Osteoblast (primary cell): ENCODE results near the gene RPL9. TPM values are rescaled to one million over a fixed set of nuclear protein-coding genes. Genes with fewer than 3 reads are reported as not detected.
A peak's percentile ranks its signal among the peaks of the same experiment; 100 is the strongest.
"Not testable (repeated sequence)": the region's sequence is repeated elsewhere in the genome, so short reads cannot be mapped to it uniquely, and the experiment has no call there.

ENCODE experiments used
- DNase-seq: peaks from one replicate; pipeline ENCODE4 v3.0.0; 2011; ENCODE audit warnings: low spot score, mixed read lengths; ENCODE audit not compliant: insufficient read length; ENCODE audit errors: missing footprints
- H2AFZ ChIP-seq: 2 replicates; pipeline ENCODE4 v1.6.0; 2011; ENCODE audit warnings: mild to moderate bottlenecking, low read length
- H3K27ac ChIP-seq: 2 replicates; pipeline ENCODE4 v1.5.1; 2011; ENCODE audit warnings: mild to moderate bottlenecking, low read depth, low read length, moderate library complexity
- H3K27me3 ChIP-seq: 2 replicates; pipeline ENCODE4 v1.6.0; 2012; ENCODE audit warnings: mild to moderate bottlenecking, control low read depth, inconsistent platforms, low read length, moderate library complexity; ENCODE audit not compliant: insufficient read depth
- H3K36me3 ChIP-seq: 2 replicates; pipeline ENCODE4 v1.5.1; 2011; ENCODE audit warnings: mild to moderate bottlenecking, low read length, control low read depth, moderate library complexity; ENCODE audit not compliant: insufficient read depth
- H3K4me1 ChIP-seq: 2 replicates; pipeline ENCODE4 v1.5.1; 2011; ENCODE audit warnings: mild to moderate bottlenecking, low read length, control low read depth, moderate library complexity; ENCODE audit not compliant: insufficient read depth
- H3K4me2 ChIP-seq: 2 replicates; pipeline ENCODE4 v1.6.0; 2011; ENCODE audit warnings: mild to moderate bottlenecking, low read length; ENCODE audit not compliant: insufficient read depth
- H3K4me3 ChIP-seq: fragments of 200-600 bp; sonication (generic); 3 replicates; pipeline ENCODE4 v1.5.1; 2012; ENCODE audit warnings: mild to moderate bottlenecking, low read length, inconsistent platforms; ENCODE audit not compliant: insufficient read depth
- H3K79me2 ChIP-seq: 2 replicates; pipeline ENCODE4 v1.6.0; 2012; ENCODE audit warnings: mild to moderate bottlenecking, low read length, control low read depth, inconsistent platforms; ENCODE audit not compliant: insufficient read depth
- H3K9me3 ChIP-seq: 2 replicates; pipeline ENCODE4 v1.5.1; 2011; ENCODE audit warnings: low read depth, low read length, control low read depth
- H4K20me1 ChIP-seq: 2 replicates; pipeline ENCODE4 v1.6.0; 2012; ENCODE audit warnings: mild to moderate bottlenecking, low read length, control low read depth; ENCODE audit not compliant: insufficient read depth
- CTCF ChIP-seq: IDR thresholded peaks from 2 replicates; pipeline ENCODE4 v1.5.1; 2011; ENCODE audit warnings: mild to moderate bottlenecking, low read depth, low read length, moderate library complexity; ENCODE audit errors: extremely low read depth
- total RNA-seq: library from RNA; depleted of rRNA; stranded (reverse); fragments of >200 nt; gene quantifications from 2 replicates; pipeline ENCODE4 v1.2.3, GENCODE V29; 2012

RPL9 gene
- total RNA-seq, 1 donor: 1,561 TPM

- TF ChIP-seq CTCF: no peak
- no peaks in the 10 kb centered on the region for H4K20me1 ChIP-seq
- no peak for DNase-seq
- H3K79me2 ChIP-seq: no peaks in the 10 kb centered on the region
- H3K27me3 ChIP-seq: peaks cover 19% of the 10 kb centered on the region
- H3K9me3 ChIP-seq: no peaks in the 10 kb centered on the region
- H3K27ac ChIP-seq: no peak overlapping the region
- H3K4me1 ChIP-seq: no peaks in the 10 kb centered on the region
- no peaks in the 10 kb centered on the region for H3K36me3 ChIP-seq
- H3K4me2 ChIP-seq: no peak overlapping the region
- no peak overlapping the region for H2AFZ ChIP-seq
- no peak overlapping the region for H3K4me3 ChIP-seq
These were observed 24.7 kb downstream of the RPL9 start for GRCh38 chr4:39433878-39434492.

- Histone ChIP-seq H3K79me2 (no peaks in the 10 kb centered on the region), H4K20me1 (no peaks in the 10 kb centered on the region), H3K4me2 (no peak overlapping the region), H3K9me3 (no peaks in the 10 kb centered on the region), H3K4me1 (no peaks in the 10 kb centered on the region), H3K27ac (no peak overlapping the region), H3K4me3 (no peak overlapping the region), H3K27me3 (no peaks in the 10 kb centered on the region), H3K36me3 (no peaks in the 10 kb centered on the region), H2AFZ (no peak overlapping the region)
- TF ChIP-seq CTCF: no peak
- no peak for DNase-seq
These were observed 29.0 kb downstream of the RPL9 start for GRCh38 chr4:39429476-39430334.

GRCh38 chr4:39427520-39428114 lies 31.1 kb downstream of the RPL9 start:
- no peak for DNase-seq
- Histone ChIP-seq H3K36me3 (no peaks in the 10 kb centered on the region), H3K9me3 (no peaks in the 10 kb centered on the region), H3K27ac (no peak overlapping the region), H3K79me2 (no peaks in the 10 kb centered on the region), H3K4me1 (no peaks in the 10 kb centered on the region), H3K4me2 (peak overlapping the region; percentile 32), H3K27me3 (no peaks in the 10 kb centered on the region), H2AFZ (no peak overlapping the region), H4K20me1 (no peaks in the 10 kb centered on the region), H3K4me3 (no peak overlapping the region)
- no peak for TF ChIP-seq CTCF

- Histone ChIP-seq H3K27me3 (no peaks in the 10 kb centered on the region), H3K4me3 (no peak overlapping the region), H3K27ac (no peak overlapping the region), H4K20me1 (no peaks in the 10 kb centered on the region), H3K79me2 (no peaks in the 10 kb centered on the region), H3K4me2 (no peak overlapping the region), H3K36me3 (no peaks in the 10 kb centered on the region), H3K4me1 (no peaks in the 10 kb centered on the region), H3K9me3 (no peaks in the 10 kb centered on the region), H2AFZ (no peak overlapping the region)
- DNase-seq: no peak
- no peak for TF ChIP-seq CTCF
These were observed 32.0 kb downstream of the RPL9 start for GRCh38 chr4:39426728-39427127.

GRCh38 chr4:39425297-39425696 lies 33.4 kb downstream of the RPL9 start:
- not testable (repeated sequence) for H3K4me1 ChIP-seq, H3K27me3 ChIP-seq, H3K9me3 ChIP-seq, DNase-seq, H3K4me2 ChIP-seq, H2AFZ ChIP-seq, H3K79me2 ChIP-seq, H3K36me3 ChIP-seq, H3K4me3 ChIP-seq, H3K27ac ChIP-seq, H4K20me1 ChIP-seq
